BLaER1 (cell line): ENCODE data around the gene ECE1.
A peak's percentile ranks its signal among the peaks of the same experiment; 100 is the strongest.
"Not testable (repeated sequence)": the region's sequence is repeated elsewhere in the genome, so short reads cannot be mapped to it uniquely, and the experiment has no call there.

ENCODE experiments used
- H3K27ac ChIP-seq: shearing (Covaris generic); formaldehyde crosslinking; 2 replicates; pipeline ENCODE4 v1.8.1; 2022
- H3K27me3 ChIP-seq: shearing (Covaris generic); formaldehyde crosslinking; 2 replicates; pipeline ENCODE4 v1.8.1; 2022
- H3K36me3 ChIP-seq: shearing (Covaris generic); formaldehyde crosslinking; 2 replicates; pipeline ENCODE4 v1.8.1; 2022
- H3K4me1 ChIP-seq: shearing (Covaris generic); formaldehyde crosslinking; 2 replicates; pipeline ENCODE4 v1.8.1; 2022
- H3K4me2 ChIP-seq: shearing (Covaris generic); formaldehyde crosslinking; 2 replicates; pipeline ENCODE4 v1.8.1; 2022
- H3K4me3 ChIP-seq: shearing (Covaris generic); formaldehyde crosslinking; 2 replicates; pipeline ENCODE4 v1.8.1; 2022
- H3K9ac ChIP-seq: shearing (Covaris generic); formaldehyde crosslinking; 2 replicates; pipeline ENCODE4 v1.8.1; 2022
- H3K9me3 ChIP-seq: shearing (Covaris generic); formaldehyde crosslinking; 2 replicates; pipeline ENCODE4 v1.8.1; 2022
- H4K20me1 ChIP-seq: shearing (Covaris generic); formaldehyde crosslinking; 2 replicates; pipeline ENCODE4 v1.8.1; 2022
- Cebpa-rat ChIP-seq: shearing (Covaris generic); IDR thresholded peaks from 2 replicates; pipeline ENCODE4 v1.8.1; 2022

The ECE1 gene

DNA sequence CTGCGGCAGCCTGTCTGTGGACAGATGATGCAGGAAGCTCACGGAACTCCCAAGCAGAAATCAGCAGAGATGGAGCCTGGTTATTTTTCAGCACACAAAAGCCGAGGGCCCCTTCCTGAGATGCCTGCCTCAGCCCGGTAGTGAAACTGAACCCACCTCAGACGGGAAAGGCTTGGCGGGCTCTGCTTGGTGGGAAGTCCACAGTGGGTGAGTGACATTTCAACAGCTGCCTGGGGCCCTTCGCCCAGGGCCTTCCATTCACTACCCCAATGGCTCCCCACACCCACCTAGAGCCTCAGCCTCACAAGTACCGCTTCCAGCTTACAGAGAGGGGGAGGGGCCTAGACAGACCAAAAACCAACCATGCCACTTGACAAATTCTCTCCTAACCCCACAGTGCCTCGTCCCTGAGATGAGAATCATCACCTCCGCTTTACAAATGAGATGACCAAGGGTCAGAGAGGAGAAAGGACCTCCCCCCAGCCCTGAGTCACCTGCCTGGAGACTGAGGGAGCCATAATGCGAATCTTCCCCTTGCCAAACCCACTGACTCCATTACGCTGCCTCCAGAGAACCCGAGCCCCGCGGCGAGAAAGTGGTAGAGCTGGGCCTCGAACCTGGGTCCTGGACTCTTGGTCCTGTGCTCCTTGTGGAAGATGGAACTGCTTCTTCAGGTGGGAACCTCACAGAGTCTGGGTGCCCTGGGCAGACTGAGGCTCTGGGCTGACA is 3.4 kb upstream of the ECE1 start:
- Histone ChIP-seq H3K4me2 (peak overlapping the region; percentile 93), H3K9me3 (no peaks in the 10 kb centered on the region), H3K27me3 (no peaks in the 10 kb centered on the region), H3K36me3 (no peaks in the 10 kb centered on the region), H3K9ac (peak overlapping the region; percentile 44; the same call in 1 of the 2 replicates), H3K27ac (peak overlapping the region; percentile 72), H3K4me3 (peak overlapping the region; percentile 5; the same call in 1 of the 2 replicates), H4K20me1 (peaks cover 15% of the 10 kb centered on the region), H3K4me1 (peaks cover 95% of the 10 kb centered on the region)
- TF ChIP-seq Cebpa-rat: no peak

DNA sequence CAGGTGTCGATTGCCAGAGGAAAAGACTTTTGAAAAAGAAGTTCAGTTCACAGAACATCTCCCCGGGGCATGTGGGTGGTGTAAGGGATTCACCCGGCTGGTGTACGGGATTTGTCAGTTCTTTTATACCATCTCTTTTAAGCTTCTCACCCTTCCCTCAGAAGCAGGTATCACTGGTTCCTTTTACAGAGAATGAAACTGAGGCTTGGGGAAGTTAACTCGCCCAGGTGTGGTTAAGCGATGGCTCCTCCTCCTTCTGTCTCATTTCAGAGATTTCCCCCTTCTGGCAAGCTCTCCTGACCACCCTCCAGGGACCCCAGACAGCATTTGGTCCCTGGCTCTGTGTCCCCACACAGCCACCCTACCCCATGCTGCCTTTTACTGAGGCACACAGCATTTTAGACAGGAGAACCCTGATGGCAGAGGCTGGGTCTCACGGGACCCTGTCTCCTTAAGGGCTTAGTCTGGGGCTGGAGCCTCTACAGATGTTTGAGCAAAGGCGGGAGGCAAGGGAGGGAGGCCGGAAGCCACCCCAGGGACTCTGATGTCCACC is 2.8 kb upstream of the ECE1 start:
- peaks cover 95% of the 10 kb centered on the region for H3K4me1 ChIP-seq
- H3K36me3 ChIP-seq: no peaks in the 10 kb centered on the region
- H3K27ac ChIP-seq: peak overlapping the region; percentile 72; the same call in 1 of the 2 replicates
- no peak for TF ChIP-seq Cebpa-rat
- H3K9me3 ChIP-seq: no peaks in the 10 kb centered on the region
- peak overlapping the region; percentile 93 for H3K4me2 ChIP-seq
- H3K9ac ChIP-seq: peak overlapping the region; percentile 44; the same call in 1 of the 2 replicates
- H4K20me1 ChIP-seq: peaks cover 21% of the 10 kb centered on the region
- peak overlapping the region; percentile 5; the same call in 1 of the 2 replicates for H3K4me3 ChIP-seq
- no peaks in the 10 kb centered on the region for H3K27me3 ChIP-seq

DNA sequence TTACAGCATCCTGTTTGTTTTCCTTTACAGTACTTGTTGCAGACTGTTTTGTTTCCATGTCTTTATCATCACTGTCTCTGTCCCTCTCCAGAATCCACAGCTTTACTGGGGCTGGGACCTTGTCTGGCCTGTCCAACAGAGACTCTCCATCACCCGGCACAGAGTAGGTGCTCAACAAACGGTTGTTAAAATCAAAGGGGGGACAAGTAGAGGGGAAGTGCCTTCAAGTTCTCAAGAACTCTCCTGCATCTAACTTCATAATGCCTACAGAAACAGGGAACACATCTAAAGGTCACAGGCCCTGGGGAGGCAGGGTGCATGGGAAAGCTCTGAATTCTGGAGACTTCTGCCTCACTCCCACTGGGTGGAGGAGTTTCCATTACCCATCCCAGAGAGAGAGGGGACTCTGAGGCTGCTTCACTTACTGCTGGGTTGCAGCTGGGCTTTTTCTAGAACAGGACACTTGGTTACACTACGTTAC is 2.3 kb upstream of the ECE1 start:
- Histone ChIP-seq H3K9ac (no peak overlapping the region), H3K4me2 (peak overlapping the region; percentile 93), H3K4me1 (peaks cover 92% of the 10 kb centered on the region), H3K27me3 (no peaks in the 10 kb centered on the region), H3K27ac (0 out of 2 replicates have a peak overlapping the region, but pooled peaks have one; percentile 72), H3K9me3 (no peaks in the 10 kb centered on the region), H3K4me3 (no peak overlapping the region), H4K20me1 (peaks cover 23% of the 10 kb centered on the region), H3K36me3 (no peaks in the 10 kb centered on the region)
- TF ChIP-seq Cebpa-rat: no peak

DNA sequence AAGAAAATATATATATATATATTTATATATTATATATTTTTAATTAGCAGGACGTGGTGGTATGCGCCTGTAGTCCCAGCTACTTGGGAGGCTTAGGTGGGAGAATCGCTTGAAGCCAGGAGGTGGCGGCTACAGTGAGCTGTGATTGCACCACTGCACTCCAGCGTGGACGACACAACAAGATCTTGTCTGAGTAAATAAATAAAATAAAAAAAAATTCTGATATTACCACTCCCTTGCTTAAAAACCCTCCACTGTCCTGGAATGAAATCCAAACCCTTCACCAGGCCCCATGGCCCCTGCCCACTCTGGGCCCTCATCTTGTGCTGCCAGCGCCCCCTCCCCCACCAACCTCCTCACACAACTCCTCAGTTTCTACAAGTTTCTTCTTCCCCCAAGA is 1.7 kb upstream of the ECE1 start:
- Histone ChIP-seq H3K9me3 (no peaks in the 10 kb centered on the region), H4K20me1 (peaks cover 23% of the 10 kb centered on the region), H3K36me3 (no peaks in the 10 kb centered on the region), H3K9ac (no peak overlapping the region), H3K4me2 (peak overlapping the region; percentile 93), H3K4me1 (peaks cover 86% of the 10 kb centered on the region), H3K4me3 (no peak overlapping the region), H3K27ac (no peak overlapping the region), H3K27me3 (no peaks in the 10 kb centered on the region)
- TF ChIP-seq Cebpa-rat: no peak

DNA sequence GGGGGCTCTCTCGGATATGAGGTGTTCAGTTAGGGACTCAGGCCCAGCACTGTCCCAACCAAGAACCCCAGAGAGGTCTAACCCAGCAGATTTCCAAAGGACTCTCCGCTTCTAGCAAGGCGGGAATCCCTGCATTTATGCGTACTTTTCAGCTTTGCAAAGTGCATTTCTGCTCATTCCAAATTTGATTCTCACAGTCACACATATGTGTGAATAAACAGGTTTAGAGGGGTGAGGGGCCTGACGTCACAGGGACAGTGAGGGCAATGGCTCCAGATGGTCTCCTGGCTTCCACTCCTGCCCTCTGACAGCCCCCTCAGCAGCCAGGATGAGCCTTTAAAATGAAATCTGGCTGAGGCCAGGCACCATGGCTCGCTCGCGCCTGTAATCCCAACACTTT is 921 bp upstream of the ECE1 start:
- Histone ChIP-seq H3K9ac (no peak overlapping the region; the same call in 1 of the 2 replicates), H3K4me2 (peak overlapping the region; percentile 99)

DNA sequence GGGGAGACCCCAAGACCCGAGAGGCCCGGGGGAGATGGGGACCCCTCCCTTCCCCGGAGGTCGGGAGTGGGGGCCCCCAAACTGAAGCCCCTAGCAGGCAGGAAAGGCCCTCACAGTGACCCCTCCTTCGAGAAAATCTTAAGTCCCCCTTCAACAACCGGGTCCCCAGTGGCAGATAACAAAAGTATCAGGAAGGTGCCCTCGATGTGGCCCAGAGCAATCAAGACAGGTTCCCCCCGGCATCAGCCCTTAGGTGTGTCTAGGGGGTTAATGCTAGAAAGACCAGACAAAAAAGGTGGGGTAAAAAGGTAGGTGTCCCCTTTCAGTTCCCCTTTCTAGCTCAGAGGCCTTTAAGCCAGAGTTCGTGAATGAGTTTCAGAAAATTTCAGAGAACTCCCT is 282 bp upstream of the ECE1 start:
- no peaks in the 10 kb centered on the region for H3K9me3 ChIP-seq
- H3K27me3 ChIP-seq: no peaks in the 10 kb centered on the region
- H3K4me3 ChIP-seq: peak overlapping the region; percentile 72
- H3K4me2 ChIP-seq: peak overlapping the region; percentile 99
- H3K27ac ChIP-seq: peak overlapping the region; percentile 78
- peaks cover 72% of the 10 kb centered on the region for H3K4me1 ChIP-seq
- H4K20me1 ChIP-seq: peaks cover 28% of the 10 kb centered on the region
- no peak for TF ChIP-seq Cebpa-rat
- H3K9ac ChIP-seq: peak overlapping the region; percentile 80
- H3K36me3 ChIP-seq: no peaks in the 10 kb centered on the region

More for the DNA sequence above, 921 bp upstream of the ECE1 start:
- Histone ChIP-seq H3K27ac (no peak overlapping the region), H3K4me1 (peaks cover 78% of the 10 kb centered on the region), H4K20me1 (peaks cover 26% of the 10 kb centered on the region), H3K4me3 (peak overlapping the region; percentile 72), H3K27me3 (no peaks in the 10 kb centered on the region), H3K9me3 (no peaks in the 10 kb centered on the region), H3K36me3 (no peaks in the 10 kb centered on the region)
- no peak for TF ChIP-seq Cebpa-rat

DNA sequence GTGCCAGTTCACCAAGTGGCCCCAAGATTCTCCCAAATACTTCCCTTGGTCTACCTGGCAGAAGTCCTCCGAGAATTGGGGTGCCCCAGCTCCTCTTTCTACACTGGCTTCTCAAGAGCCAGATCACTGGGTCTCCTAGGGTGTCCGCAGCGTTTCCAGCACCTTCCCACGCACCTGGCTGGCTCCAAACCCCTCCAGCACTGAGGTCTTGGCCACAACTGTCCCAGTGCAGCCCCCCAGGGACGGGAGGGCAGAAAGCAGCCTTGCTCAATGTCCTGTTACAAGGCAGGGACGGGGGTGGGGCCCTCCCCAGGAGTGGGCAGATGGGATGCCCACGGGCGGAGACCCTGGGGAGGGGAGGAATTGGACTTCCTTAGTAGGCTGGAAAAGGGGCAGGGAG is 1.1 kb downstream of the ECE1 start:
- TF ChIP-seq Cebpa-rat: no peak
- no peaks in the 10 kb centered on the region for H3K27me3 ChIP-seq
- peaks cover 72% of the 10 kb centered on the region for H3K4me1 ChIP-seq
- no peaks in the 10 kb centered on the region for H3K9me3 ChIP-seq
- H3K36me3 ChIP-seq: no peaks in the 10 kb centered on the region
- H3K4me3 ChIP-seq: peak overlapping the region; percentile 72; the same call in 1 of the 2 replicates
- no peak overlapping the region for H3K9ac ChIP-seq
- peaks cover 31% of the 10 kb centered on the region for H4K20me1 ChIP-seq
- H3K4me2 ChIP-seq: peak overlapping the region; percentile 99
- peak overlapping the region; percentile 35; the same call in 1 of the 2 replicates for H3K27ac ChIP-seq

DNA sequence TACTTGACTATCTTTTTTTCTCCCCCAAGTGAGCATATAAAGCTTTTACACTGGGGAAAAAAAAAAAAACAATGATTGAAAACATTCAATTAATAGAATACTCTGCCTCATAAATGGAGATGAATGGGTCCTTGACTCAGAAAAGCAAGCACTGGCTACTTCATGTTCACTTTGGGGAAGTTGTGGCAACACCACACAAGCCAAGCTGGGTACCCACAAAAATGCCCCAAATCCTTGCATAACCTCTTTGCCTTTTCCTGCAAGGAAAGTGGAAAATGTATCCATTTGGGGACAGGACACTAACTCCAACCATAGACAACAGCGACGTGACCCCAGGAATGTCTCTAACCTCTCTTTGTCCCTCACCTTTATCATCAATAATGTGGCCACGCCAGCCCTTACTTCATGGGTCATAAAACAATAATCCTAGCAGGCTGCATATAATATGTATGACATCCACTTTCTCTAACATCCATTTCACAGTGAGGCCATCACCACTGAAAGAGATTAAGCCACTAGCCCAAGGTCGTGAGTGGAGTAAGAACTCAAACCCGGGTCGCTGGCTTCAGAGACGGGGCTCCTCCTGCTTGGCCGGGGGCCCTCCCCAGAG is 2.3 kb downstream of the ECE1 start:
- no peak overlapping the region for H3K4me3 ChIP-seq
- no peak overlapping the region for H3K27ac ChIP-seq
- no peaks in the 10 kb centered on the region for H3K27me3 ChIP-seq
- H3K4me2 ChIP-seq: no peak overlapping the region; the same call in 1 of the 2 replicates
- TF ChIP-seq Cebpa-rat: no peak
- H3K4me1 ChIP-seq: peaks cover 70% of the 10 kb centered on the region
- peaks cover 26% of the 10 kb centered on the region; the same call in 1 of the 2 replicates for H4K20me1 ChIP-seq
- H3K9ac ChIP-seq: no peak overlapping the region
- no peaks in the 10 kb centered on the region for H3K36me3 ChIP-seq
- no peaks in the 10 kb centered on the region for H3K9me3 ChIP-seq

DNA sequence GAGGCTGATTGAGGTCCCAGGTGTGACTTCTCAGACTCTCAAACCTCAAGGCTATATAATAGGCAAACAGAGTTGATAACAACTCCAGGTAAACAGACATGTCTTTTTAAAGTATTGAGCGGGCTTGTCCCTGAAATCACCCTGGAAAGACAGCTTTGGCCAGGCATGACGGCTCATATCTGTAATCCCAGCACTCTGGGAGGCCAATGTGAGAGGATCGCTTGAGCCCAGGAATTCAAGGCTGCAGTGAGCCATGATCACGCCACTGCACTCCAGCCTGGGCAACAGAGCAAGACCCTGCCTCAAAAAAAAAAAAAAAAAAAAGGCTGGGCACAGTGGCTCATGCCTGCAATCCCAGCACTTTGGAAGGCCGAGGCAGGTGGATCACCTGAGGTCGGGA is 4.9 kb downstream of the ECE1 start:
- Histone ChIP-seq H3K9ac (peak overlapping the region; percentile 15; the same call in 1 of the 2 replicates), H3K4me2 (peak overlapping the region; percentile 72), H4K20me1 (peaks cover 26% of the 10 kb centered on the region; the same call in 1 of the 2 replicates), H3K4me1 (peaks cover 57% of the 10 kb centered on the region)
- H3K27me3 ChIP-seq, H3K4me3 ChIP-seq, H3K36me3 ChIP-seq, H3K9me3 ChIP-seq, H3K27ac ChIP-seq: not testable (repeated sequence)

DNA sequence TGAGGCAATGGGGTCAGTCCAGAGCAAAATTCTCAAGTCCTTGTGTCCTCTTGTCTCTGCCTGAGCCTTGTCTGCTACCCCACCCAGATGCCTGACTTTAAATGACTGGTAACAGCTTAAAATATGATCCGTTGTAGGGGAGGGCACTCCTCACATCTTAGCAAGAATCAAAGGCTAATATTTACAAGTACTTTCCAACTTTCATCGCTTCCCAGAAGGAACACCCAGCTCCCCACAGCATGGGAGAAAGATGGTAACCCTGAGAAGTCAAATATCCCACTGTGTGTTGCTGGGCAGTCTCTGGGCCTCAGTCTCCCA is 5.2 kb downstream of the ECE1 start:
- Histone ChIP-seq H4K20me1 (peaks cover 26% of the 10 kb centered on the region; the same call in 1 of the 2 replicates), H3K4me3 (no peak overlapping the region), H3K9ac (peak overlapping the region; percentile 15; the same call in 1 of the 2 replicates), H3K4me2 (peak overlapping the region; percentile 72), H3K36me3 (no peaks in the 10 kb centered on the region), H3K27ac (peak overlapping the region; percentile 36; the same call in 1 of the 2 replicates), H3K4me1 (peaks cover 59% of the 10 kb centered on the region), H3K27me3 (no peaks in the 10 kb centered on the region), H3K9me3 (no peaks in the 10 kb centered on the region)
- TF ChIP-seq Cebpa-rat: no peak
